HL-60 (cell line): ENCODE data around the gene XXYLT1.
"Not testable (repeated sequence)": the region's sequence is repeated elsewhere in the genome, so short reads cannot be mapped to it uniquely, and the experiment has no call there.

Experiments used
- DNase-seq, 2 experiments: peaks; one replicate each; pipeline ENCODE4 v3.0.0-alpha.2; 2010 to 2020; ENCODE audit warnings: low read depth in 1 of 2, low spot score in 1 of 2
- H3K27ac ChIP-seq: fragments of 250-450 bp; sonication (Bioruptor Pico); replicated peaks from 2 replicates; pipeline ENCODE4 v1.5.1; 2020; ENCODE audit warnings: mild to moderate bottlenecking, moderate library complexity
- H3K27me3 ChIP-seq: fragments of 250-450 bp; sonication (Bioruptor Pico); 2 replicates; pipeline ENCODE4 v1.5.1; 2021; ENCODE audit warnings: mild to moderate bottlenecking, moderate library complexity; ENCODE audit not compliant: insufficient read depth, poor library complexity, severe bottlenecking
- H3K4me3 ChIP-seq: replicated peaks from 2 replicates; pipeline ENCODE4 v1.5.1; 2011; ENCODE audit warnings: mild to moderate bottlenecking, control low read depth, low read length; ENCODE audit not compliant: insufficient read depth
- CTCF ChIP-seq: IDR thresholded peaks from one replicate; pipeline ENCODE4 v1.5.1; 2011; ENCODE audit warnings: low read length, control low read depth, inconsistent platforms; ENCODE audit not compliant: insufficient read depth
- GABPA ChIP-seq: IDR thresholded peaks from 2 replicates; pipeline ENCODE4 v1.6.1; 2012; ENCODE audit warnings: low read depth
- POLR2AphosphoS5 ChIP-seq: IDR thresholded peaks from 2 replicates; pipeline ENCODE4 v1.6.1; 2012; ENCODE audit warnings: low read depth
- SPI1 ChIP-seq: IDR thresholded peaks from 2 replicates; pipeline ENCODE4 v1.6.1; 2012; ENCODE audit warnings: low read depth, mild to moderate bottlenecking, borderline replicate concordance
- TF ChIP-seq, protein P1 (sequence below): IDR thresholded peaks from 2 replicates; pipeline ENCODE4 v1.6.1; 2012; ENCODE audit warnings: low read depth; ENCODE audit not compliant: insufficient replicate concordance

XXYLT1 gene

DNA sequence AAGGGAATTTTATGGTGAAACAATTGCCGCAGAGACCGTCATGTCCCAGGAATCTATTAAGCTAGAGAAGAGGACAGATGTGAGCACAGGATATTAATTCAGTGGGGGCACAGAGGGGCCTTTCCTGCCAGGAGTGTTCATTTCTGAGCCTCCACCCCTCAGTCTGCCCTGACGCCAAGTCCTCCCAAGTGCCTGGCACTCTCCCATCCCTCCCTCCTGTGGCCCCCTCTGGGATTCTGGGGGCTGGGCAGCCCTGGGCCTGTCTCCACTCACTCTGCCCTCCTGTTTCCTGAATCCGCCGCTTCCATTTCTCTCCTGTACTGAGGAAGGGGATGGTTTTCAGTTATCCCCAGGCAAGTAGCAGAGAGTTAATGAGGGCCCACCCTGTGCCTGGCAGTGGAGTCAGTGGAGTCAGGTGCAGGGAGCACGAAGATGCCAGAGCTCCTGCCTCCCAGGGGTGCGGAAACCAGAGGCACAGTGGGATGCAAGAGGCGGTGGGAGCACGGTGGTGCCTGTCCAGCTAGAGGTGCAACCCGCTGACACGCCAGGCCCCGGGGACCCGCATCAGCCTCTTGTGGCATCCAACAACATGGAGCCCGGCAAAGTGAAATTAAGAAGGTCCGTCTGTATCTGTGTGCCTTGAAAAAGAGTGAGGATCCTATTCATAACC, 212.5 kb downstream of the XXYLT1 start:
- TF ChIP-seq, protein P1, sequence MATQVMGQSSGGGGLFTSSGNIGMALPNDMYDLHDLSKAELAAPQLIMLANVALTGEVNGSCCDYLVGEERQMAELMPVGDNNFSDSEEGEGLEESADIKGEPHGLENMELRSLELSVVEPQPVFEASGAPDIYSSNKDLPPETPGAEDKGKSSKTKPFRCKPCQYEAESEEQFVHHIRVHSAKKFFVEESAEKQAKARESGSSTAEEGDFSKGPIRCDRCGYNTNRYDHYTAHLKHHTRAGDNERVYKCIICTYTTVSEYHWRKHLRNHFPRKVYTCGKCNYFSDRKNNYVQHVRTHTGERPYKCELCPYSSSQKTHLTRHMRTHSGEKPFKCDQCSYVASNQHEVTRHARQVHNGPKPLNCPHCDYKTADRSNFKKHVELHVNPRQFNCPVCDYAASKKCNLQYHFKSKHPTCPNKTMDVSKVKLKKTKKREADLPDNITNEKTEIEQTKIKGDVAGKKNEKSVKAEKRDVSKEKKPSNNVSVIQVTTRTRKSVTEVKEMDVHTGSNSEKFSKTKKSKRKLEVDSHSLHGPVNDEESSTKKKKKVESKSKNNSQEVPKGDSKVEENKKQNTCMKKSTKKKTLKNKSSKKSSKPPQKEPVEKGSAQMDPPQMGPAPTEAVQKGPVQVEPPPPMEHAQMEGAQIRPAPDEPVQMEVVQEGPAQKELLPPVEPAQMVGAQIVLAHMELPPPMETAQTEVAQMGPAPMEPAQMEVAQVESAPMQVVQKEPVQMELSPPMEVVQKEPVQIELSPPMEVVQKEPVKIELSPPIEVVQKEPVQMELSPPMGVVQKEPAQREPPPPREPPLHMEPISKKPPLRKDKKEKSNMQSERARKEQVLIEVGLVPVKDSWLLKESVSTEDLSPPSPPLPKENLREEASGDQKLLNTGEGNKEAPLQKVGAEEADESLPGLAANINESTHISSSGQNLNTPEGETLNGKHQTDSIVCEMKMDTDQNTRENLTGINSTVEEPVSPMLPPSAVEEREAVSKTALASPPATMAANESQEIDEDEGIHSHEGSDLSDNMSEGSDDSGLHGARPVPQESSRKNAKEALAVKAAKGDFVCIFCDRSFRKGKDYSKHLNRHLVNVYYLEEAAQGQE: no peak
- TF ChIP-seq SPI1: no peak
- no peak for TF ChIP-seq POLR2AphosphoS5
- TF ChIP-seq GABPA: no peak
- TF ChIP-seq CTCF: no peak
- H3K4me3 ChIP-seq: no peak overlapping the region
- no peaks in the 10 kb centered on the region for H3K27me3 ChIP-seq
- H3K27ac ChIP-seq: no peak overlapping the region
- no peak for DNase-seq

- Histone ChIP-seq H3K27me3 (no peaks in the 10 kb centered on the region), H3K27ac (no peak overlapping the region), H3K4me3 (no peak overlapping the region)
- no peak for TF ChIP-seq SPI1
- DNase-seq: no peak
These were observed 213.2 kb downstream of the XXYLT1 start for GRCh38 chr3:195057716-195058115.

DNA sequence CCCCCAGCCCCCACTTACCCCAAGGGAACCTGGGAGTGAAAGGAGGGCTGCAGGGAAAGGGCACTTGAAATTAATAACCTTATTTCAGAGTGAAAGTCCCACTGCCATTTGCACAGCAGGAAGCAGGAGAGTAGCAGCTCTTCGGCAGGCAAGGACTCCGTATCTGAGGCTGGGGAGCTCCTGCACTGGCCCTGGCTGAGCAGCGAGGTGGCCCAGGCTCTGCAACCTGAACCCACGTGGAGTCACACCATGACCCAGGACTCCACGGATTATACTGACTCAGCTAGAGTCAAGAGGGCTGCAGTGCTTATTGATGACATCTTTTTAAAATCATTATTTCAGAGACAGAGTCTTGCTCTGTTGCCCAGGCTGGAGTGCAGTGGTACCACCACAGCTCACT, 214.5 kb downstream of the XXYLT1 start:
- no peak overlapping the region for H3K27ac ChIP-seq
- H3K27me3 ChIP-seq: no peaks in the 10 kb centered on the region
- no peak for DNase-seq
- no peak overlapping the region for H3K4me3 ChIP-seq
- no peak for TF ChIP-seq SPI1

DNA sequence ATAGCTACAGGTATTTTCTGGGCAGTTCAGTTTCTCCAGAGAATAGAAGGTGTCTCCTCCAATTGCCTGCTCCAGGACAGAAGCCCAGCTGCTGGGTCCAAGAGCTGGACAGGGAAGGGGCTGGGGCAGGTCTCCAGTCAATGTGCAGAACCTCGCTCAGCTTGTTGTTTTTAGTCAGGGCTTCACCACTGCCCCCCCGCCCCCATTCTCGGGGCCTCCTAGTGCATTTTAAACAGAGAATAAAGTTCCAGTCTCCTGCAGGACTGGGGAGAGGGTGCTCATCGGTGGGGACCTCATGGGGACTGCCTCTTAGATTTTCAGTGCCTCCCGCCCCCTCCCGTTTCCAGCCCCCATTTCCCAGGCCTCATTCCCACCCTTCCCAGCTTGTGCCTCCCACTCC, 216.6 kb downstream of the XXYLT1 start:
- DNase-seq: no peak
- no peak overlapping the region for H3K4me3 ChIP-seq
- H3K27me3 ChIP-seq: no peaks in the 10 kb centered on the region
- no peak overlapping the region for H3K27ac ChIP-seq
- TF ChIP-seq, protein P1: no peak

GRCh38 chr3:195052939-195053338, 218.0 kb downstream of the XXYLT1 start:
- Histone ChIP-seq H3K27ac (no peak overlapping the region), H3K27me3 (no peaks in the 10 kb centered on the region), H3K4me3 (no peak overlapping the region)
- no peak for TF ChIP-seq POLR2AphosphoS5
- no peak for TF ChIP-seq GABPA
- TF ChIP-seq CTCF: no peak
- TF ChIP-seq, protein P1: no peak
- no peak for TF ChIP-seq SPI1
- DNase-seq: no peak

DNA sequence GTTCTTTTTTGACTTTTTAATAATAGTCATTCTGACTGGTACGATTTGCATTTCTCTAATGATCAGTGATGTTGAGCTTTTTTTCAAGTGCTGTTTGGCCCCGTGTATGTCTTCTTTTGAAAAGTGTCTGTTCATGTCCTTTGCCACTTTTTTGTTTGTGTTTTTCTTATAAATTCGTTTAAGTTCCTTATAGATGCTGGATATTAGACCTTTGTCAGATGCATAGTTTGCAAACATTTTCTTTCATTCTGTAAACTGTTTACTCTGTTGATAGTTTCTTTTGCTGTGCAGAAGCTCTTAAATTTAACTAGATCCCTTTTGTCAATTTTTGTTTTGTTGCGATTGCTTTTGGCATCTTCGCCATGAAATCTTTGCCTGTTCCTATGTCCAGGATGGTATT, 220.7 kb downstream of the XXYLT1 start:
- not testable (repeated sequence) for H3K27ac ChIP-seq, DNase-seq, H3K4me3 ChIP-seq, H3K27me3 ChIP-seq
